Upper lobe of left lung (tissue), 6 donors: Measurements from ENCODE around the gene MACROD2. TPM values are rescaled to one million over a fixed set of nuclear protein-coding genes. Genes with fewer than 3 reads are reported as not detected.

ENCODE experiments used
- ATAC-seq, 2 donors: fragments of 200-7000 bp; cut with Tn5 transposase; one replicate each; pipeline ENCODE4 v1.9.1; 2022; ENCODE audit warnings: mild to moderate bottlenecking in 2 of 2, moderate library complexity in 2 of 2; ENCODE audit not compliant: low FRiP score in 2 of 2
- DNase-seq, 2 donors: peaks; one replicate each; pipeline ENCODE4 v3.0.0-alpha.2; 2019 to 2020
- H3K27ac ChIP-seq, 4 donors: fragments of 200-600 bp; sonication (generic); one replicate each; pipeline ENCODE4 v1.5.1; 2016 to 2019
- H3K27me3 ChIP-seq, 4 donors: fragments of 200-600 bp; sonication (generic); one replicate each; pipeline ENCODE4 v1.5.1; 2017 to 2019
- H3K36me3 ChIP-seq, 4 donors: fragments of 200-600 bp; sonication (generic); one replicate each; pipeline ENCODE4 v1.5.1; 2016 to 2019
- H3K4me1 ChIP-seq, 4 donors: fragments of 200-600 bp; sonication (generic); one replicate each; pipeline ENCODE4 v1.5.1; 2018 to 2019
- H3K4me3 ChIP-seq, 4 donors: fragments of 200-600 bp; sonication (generic); one replicate each; pipeline ENCODE4 v1.5.1; 2017 to 2019; ENCODE audit warnings: mild to moderate bottlenecking in 2 of 4, moderate library complexity in 1 of 4
- H3K9me3 ChIP-seq, 4 donors: fragments of 200-600 bp; sonication (generic); one replicate each; pipeline ENCODE4 v1.5.1; 2018 to 2019
- CTCF ChIP-seq, 6 experiments: fragments of 450-650 bp in 4 of 6; fragments of 200-600 bp in 2 of 6; sonication (generic) in 2 of 6; IDR thresholded peaks; one replicate each; pipeline ENCODE4 v1.5.1; 2016 to 2019; ENCODE audit warnings: antibody characterized with exemption in 6 of 6
- EP300 ChIP-seq, 4 donors: sonication (generic); formaldehyde crosslinking; IDR thresholded peaks; one replicate each; pipeline ENCODE4 v1.5.1; 2017; ENCODE audit warnings: antibody characterized with exemption in 4 of 4, control low read depth in 2 of 4
- POLR2A ChIP-seq, 4 donors: fragments of 450-650 bp; IDR thresholded peaks; one replicate each; pipeline ENCODE4 v1.5.1; 2016 to 2017; ENCODE audit warnings: antibody characterized with exemption in 4 of 4, mild to moderate bottlenecking in 2 of 4
- POLR2AphosphoS5 ChIP-seq, 2 donors: sonication (generic); formaldehyde crosslinking; IDR thresholded peaks; one replicate each; pipeline ENCODE4 v1.5.1; 2017; ENCODE audit warnings: antibody characterized with exemption in 2 of 2
- whole genome bisulfite sequencing, 2 donors: methylation state at CpG; one replicate each; pipeline ENCODE4 v1.1.5; 2017 to 2018; 5-methylcytosine and 5-hydroxymethylcytosine counted together
- total RNA-seq, 6 donors: library from RNA; depleted of rRNA in 4 of 6; stranded (reverse); fragments of >200 nt in 4 of 6; gene quantifications; one replicate each; pipeline versions ENCODE4 v1.1.0 to v1.2.1, GENCODE V29; 2016 to 2021
- donor health status: DM: no; HTN: no; CAD: no; lungs with moderate emphysema.
- donor health status: DM: no; HTN: yes; CAD: no; lungs with severe emphysema.

Gene MACROD2
- total RNA-seq, 6 donors from 2014 or later = 20.7 to 84.3 (median 36.3) TPM

DNA sequence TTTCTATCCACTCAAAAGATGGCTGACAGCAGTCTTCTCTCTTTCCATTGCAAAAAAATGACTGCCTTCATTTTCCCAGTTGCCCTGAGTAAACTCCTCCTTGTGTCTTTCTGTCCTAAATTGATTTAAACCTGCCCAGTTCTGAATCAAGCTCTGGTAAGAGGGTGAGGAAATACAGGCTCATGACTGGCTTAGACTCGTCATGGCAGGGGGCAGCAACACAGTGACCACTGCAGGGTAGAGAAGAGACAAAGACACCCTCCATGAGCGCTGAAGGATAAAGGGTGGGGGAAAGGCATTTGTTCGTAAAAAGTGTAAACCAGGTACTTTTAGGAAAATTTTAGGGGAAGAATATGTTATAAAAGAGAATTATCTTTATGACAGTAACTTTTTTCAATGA, 1080.3 kb downstream of the MACROD2 start:
- H3K27me3 ChIP-seq = no peaks in the 10 kb centered on the region
- DNase-seq = no peak
- TF ChIP-seq POLR2AphosphoS5 (IDR thresholded peaks at IDR 0.05) = no peak
- no peak for TF ChIP-seq EP300 (IDR thresholded peaks at IDR 0.05)
- TF ChIP-seq POLR2A (IDR thresholded peaks at IDR 0.05) = no peak
- TF ChIP-seq CTCF (IDR thresholded peaks at IDR 0.05) = no peak
- no peak overlapping the region for H3K4me3 ChIP-seq
- no peaks in the 10 kb centered on the region for H3K9me3 ChIP-seq
- no peak for ATAC-seq
- no peaks in the 10 kb centered on the region for H3K36me3 ChIP-seq
- 80 to 86% methylated on average over 3 of the region's 3 CpGs for WGBS, 2 donors
- no peak overlapping the region for H3K27ac ChIP-seq
- no peaks in the 10 kb centered on the region for H3K4me1 ChIP-seq

DNA sequence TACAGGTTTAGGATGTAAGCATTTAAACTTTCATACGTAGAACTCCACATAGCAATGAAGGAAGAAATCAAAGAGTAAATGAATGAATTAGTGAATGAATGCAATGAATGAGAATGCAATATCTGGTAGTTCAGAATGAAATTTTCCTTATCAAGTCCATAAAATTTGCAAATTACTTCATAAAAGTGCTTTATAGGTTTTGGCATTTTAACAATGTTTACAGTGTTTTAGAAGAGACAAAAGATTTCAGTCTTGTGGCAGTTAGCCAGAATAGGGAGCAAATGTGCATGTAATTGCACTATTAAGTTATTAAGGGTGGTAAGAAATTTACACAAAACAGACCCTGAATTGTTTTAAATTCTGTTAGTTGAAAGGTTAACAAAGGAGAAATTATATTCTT, 1081.5 kb downstream of the MACROD2 start:
- Histone ChIP-seq H3K4me3 (no peak overlapping the region), H3K27me3 (no peaks in the 10 kb centered on the region), H3K4me1 (no peaks in the 10 kb centered on the region), H3K36me3 (no peaks in the 10 kb centered on the region), H3K27ac (no peak overlapping the region), H3K9me3 (no peaks in the 10 kb centered on the region)
- ATAC-seq (no peak), DNase-seq (no peak)
- WGBS, 2 donors = 86 to 89% methylated on average over 1 of the region's 1 CpG
- TF ChIP-seq POLR2A (IDR thresholded peaks at IDR 0.05) (no peak), EP300 (IDR thresholded peaks at IDR 0.05) (no peak), CTCF (IDR thresholded peaks at IDR 0.05) (no peak), POLR2AphosphoS5 (IDR thresholded peaks at IDR 0.05) (no peak)

GRCh38 chr20:15077733-15078250, 1082.5 kb downstream of the MACROD2 start:
- TF ChIP-seq EP300 (IDR thresholded peaks at IDR 0.05) (no peak), POLR2AphosphoS5 (IDR thresholded peaks at IDR 0.05) (no peak), POLR2A (IDR thresholded peaks at IDR 0.05) (no peak), CTCF (IDR thresholded peaks at IDR 0.05) (no peak)
- 71 to 78% methylated on average over 6 of the region's 6 CpGs for WGBS, 2 donors
- ATAC-seq (no peak), DNase-seq (no peak)
- H3K36me3 ChIP-seq = no peaks in the 10 kb centered on the region
- no peaks in the 10 kb centered on the region for H3K4me1 ChIP-seq
- no peaks in the 10 kb centered on the region for H3K27me3 ChIP-seq
- no peak overlapping the region for H3K4me3 ChIP-seq
- H3K27ac ChIP-seq = no peak overlapping the region
- H3K9me3 ChIP-seq = no peaks in the 10 kb centered on the region

GRCh38 chr20:15079594-15080340, 1084.5 kb downstream of the MACROD2 start:
- no peak overlapping the region for H3K27ac ChIP-seq
- 95 to 100% methylated on average over 1 of the region's 1 CpG for WGBS, 2 donors
- no peaks in the 10 kb centered on the region for H3K27me3 ChIP-seq
- H3K9me3 ChIP-seq = no peaks in the 10 kb centered on the region
- H3K4me3 ChIP-seq = no peak overlapping the region
- no peaks in the 10 kb centered on the region for H3K4me1 ChIP-seq
- no peak for TF ChIP-seq POLR2A (IDR thresholded peaks at IDR 0.05)
- TF ChIP-seq CTCF (IDR thresholded peaks at IDR 0.05) = no peak
- ATAC-seq (no peak), DNase-seq (peak in 1 of 2 donors; percentile 56)
- H3K36me3 ChIP-seq = no peaks in the 10 kb centered on the region

DNA sequence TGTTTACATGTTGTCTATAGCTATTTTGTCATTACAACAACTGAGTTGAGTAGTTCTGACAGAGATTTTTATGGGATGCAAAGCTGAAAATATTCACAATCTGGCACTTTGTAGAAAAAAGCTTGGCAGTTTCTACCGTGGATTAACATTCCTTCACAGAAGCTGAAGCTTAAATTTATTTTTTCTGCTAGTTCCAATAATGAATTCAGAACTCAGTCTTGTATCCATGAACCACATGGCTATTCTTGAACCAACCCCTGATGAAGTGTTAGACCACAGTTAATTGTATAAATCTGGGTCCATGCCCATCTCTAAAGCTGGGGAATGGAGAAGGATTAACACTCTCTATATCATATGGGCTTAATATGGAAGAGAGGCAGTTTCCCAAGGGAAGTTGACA, 1085.9 kb downstream of the MACROD2 start:
- no peak for TF ChIP-seq CTCF (IDR thresholded peaks at IDR 0.05)
- no peak for TF ChIP-seq EP300 (IDR thresholded peaks at IDR 0.05)
- no peak for TF ChIP-seq POLR2AphosphoS5 (IDR thresholded peaks at IDR 0.05)
- no peak for TF ChIP-seq POLR2A (IDR thresholded peaks at IDR 0.05)
- H3K9me3 ChIP-seq = no peaks in the 10 kb centered on the region
- no peak overlapping the region for H3K4me3 ChIP-seq
- no peaks in the 10 kb centered on the region for H3K36me3 ChIP-seq
- no peak overlapping the region for H3K27ac ChIP-seq
- 56 to 58% methylated on average over 1 of the region's 1 CpG for WGBS, 2 donors
- no peaks in the 10 kb centered on the region for H3K27me3 ChIP-seq
- no peaks in the 10 kb centered on the region for H3K4me1 ChIP-seq
- ATAC-seq (no peak), DNase-seq (no peak)
